ENCODE data around the gene SYT9.

- no peak for TF ChIP-seq POLR2AphosphoS5 (IDR thresholded peaks at IDR 0.05; ENCODE audit: low read depth, low read length)
- TF ChIP-seq POLR2A (IDR thresholded peaks at IDR 0.05; ENCODE audit: low read depth, low read length) = no peak
- no peak for TF ChIP-seq TAF1 (IDR thresholded peaks at IDR 0.05; ENCODE audit: borderline replicate concordance, low read depth, low read length)
These were observed 235.1 kb downstream of the SYT9 start for GRCh38 chr11:7486781-7487140.

Measured in GM12892 (cell line).